Left kidney (tissue), 2 donors: ENCODE measurements around the gene HECW1. TPM values are rescaled to one million over a fixed set of nuclear protein-coding genes. Genes with fewer than 3 reads are reported as not detected.

Experiments
- DNase-seq: peaks from one replicate; pipeline ENCODE4 v3.0.0-alpha.2; 2013
- polyA plus RNA-seq: library from polyadenylated mRNA; unstranded; fragments of 120-200 nt; gene quantifications from one replicate; pipeline ENCODE4 v1.2.1, GENCODE V29; 2013; ENCODE audit not compliant: insufficient read length

Gene HECW1
- polyA plus RNA-seq, 1 donor, result 9.4 TPM

- DNase-seq, result no peak
These were observed 324.6 kb downstream of the HECW1 start for GRCh38 chr7:43437001-43437400.

GRCh38 chr7:43438897-43439479 lies 326.5 kb downstream of the HECW1 start:
- no peak for DNase-seq

GRCh38 chr7:43439631-43440401 lies 327.4 kb downstream of the HECW1 start:
- DNase-seq, result no peak

- no peak for DNase-seq
These were observed 329.0 kb downstream of the HECW1 start for GRCh38 chr7:43441231-43442130.

- DNase-seq, result no peak
These were observed 330.9 kb downstream of the HECW1 start for GRCh38 chr7:43443381-43443780.

GRCh38 chr7:43444711-43445578 lies 332.5 kb downstream of the HECW1 start:
- no peak for DNase-seq

GRCh38 chr7:43449577-43449976 lies 337.1 kb downstream of the HECW1 start:
- no peak for DNase-seq

- DNase-seq, result no peak
These were observed 338.4 kb downstream of the HECW1 start for GRCh38 chr7:43450894-43451293.

GRCh38 chr7:43454936-43455518 lies 342.6 kb downstream of the HECW1 start:
- peak; percentile 64 for DNase-seq

- no peak for DNase-seq
These were observed 343.8 kb downstream of the HECW1 start for GRCh38 chr7:43456200-43456599.

GRCh38 chr7:43458330-43459018 lies 346.0 kb downstream of the HECW1 start:
- no peak for DNase-seq

- DNase-seq, result no peak
These were observed 346.5 kb downstream of the HECW1 start for GRCh38 chr7:43459019-43459337.

- DNase-seq, result no peak
These were observed 348.4 kb downstream of the HECW1 start for GRCh38 chr7:43460733-43461348.

GRCh38 chr7:43461349-43462024 lies 349.0 kb downstream of the HECW1 start:
- DNase-seq, result no peak

- no peak for DNase-seq
These were observed 350.4 kb downstream of the HECW1 start for GRCh38 chr7:43462836-43463235.

- DNase-seq, result no peak
These were observed 351.0 kb downstream of the HECW1 start for GRCh38 chr7:43463401-43463980.

GRCh38 chr7:43465581-43466554 lies 353.4 kb downstream of the HECW1 start:
- no peak for DNase-seq

GRCh38 chr7:43467406-43467805 lies 355.0 kb downstream of the HECW1 start:
- DNase-seq, result no peak
